ENCODE results near the gene PLEKHM3.

PLEKHM3 gene

DNA sequence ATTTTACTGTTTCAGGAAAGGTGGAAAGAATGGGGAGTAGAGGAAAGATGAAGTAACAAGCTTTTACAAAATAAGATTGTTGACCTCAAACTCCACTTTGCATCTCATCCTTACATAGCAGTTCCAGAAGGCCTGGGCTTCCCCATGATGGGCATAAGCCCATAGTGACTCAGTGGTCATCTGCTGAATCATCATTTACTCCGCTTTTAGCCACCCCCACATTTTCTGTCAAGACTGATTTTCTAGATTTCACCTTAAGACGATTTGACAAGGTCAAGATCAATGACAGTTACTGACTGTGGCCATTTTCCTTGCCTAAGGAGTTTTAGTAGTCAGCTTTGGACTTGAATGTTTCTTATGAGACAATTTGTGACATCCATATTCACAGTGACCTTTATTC, 49.4 kb downstream of the PLEKHM3 start:
- Histone ChIP-seq H3F3A (ENCODE audit: insufficient read depth) (no peaks in the 10 kb centered on the region), H3K4me2 (ENCODE audit: low read depth, low read length, poor library complexity, severe bottlenecking) (no peak overlapping the region), H3K9me3 (ENCODE audit: insufficient read depth, low read length) (no peaks in the 10 kb centered on the region), H2AFZ (ENCODE audit: low read depth, low read length, severe bottlenecking) (no peak overlapping the region), H3K4me3 (ENCODE audit: insufficient read depth, low read length, poor library complexity, severe bottlenecking) (no peak overlapping the region), H3K27ac (ENCODE audit: low read depth, low read length) (no peak overlapping the region), H3K9ac (ENCODE audit: low read length) (no peak overlapping the region), H3K27me3 (ENCODE audit: low read length) (no peaks in the 10 kb centered on the region), H3K36me3 (ENCODE audit: low read length) (no peaks in the 10 kb centered on the region), H4K20me1 (ENCODE audit: low read depth, low read length) (no peaks in the 10 kb centered on the region), H3K79me2 (ENCODE audit: insufficient read depth, low read length) (no peaks in the 10 kb centered on the region), H3K9me2 (replicated peaks; ENCODE audit: insufficient read depth, low read length) (no peaks in the 10 kb centered on the region)
- TF ChIP-seq, protein P1, sequence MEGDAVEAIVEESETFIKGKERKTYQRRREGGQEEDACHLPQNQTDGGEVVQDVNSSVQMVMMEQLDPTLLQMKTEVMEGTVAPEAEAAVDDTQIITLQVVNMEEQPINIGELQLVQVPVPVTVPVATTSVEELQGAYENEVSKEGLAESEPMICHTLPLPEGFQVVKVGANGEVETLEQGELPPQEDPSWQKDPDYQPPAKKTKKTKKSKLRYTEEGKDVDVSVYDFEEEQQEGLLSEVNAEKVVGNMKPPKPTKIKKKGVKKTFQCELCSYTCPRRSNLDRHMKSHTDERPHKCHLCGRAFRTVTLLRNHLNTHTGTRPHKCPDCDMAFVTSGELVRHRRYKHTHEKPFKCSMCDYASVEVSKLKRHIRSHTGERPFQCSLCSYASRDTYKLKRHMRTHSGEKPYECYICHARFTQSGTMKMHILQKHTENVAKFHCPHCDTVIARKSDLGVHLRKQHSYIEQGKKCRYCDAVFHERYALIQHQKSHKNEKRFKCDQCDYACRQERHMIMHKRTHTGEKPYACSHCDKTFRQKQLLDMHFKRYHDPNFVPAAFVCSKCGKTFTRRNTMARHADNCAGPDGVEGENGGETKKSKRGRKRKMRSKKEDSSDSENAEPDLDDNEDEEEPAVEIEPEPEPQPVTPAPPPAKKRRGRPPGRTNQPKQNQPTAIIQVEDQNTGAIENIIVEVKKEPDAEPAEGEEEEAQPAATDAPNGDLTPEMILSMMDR (IDR thresholded peaks at IDR 0.05; ENCODE audit: insufficient read depth, low read length, poor library complexity, severe bottlenecking) = no peak
- TF ChIP-seq EZH2phosphoT487 (conservative IDR thresholded peaks at IDR 0.05; ENCODE audit: low read length) = no peak

DNA sequence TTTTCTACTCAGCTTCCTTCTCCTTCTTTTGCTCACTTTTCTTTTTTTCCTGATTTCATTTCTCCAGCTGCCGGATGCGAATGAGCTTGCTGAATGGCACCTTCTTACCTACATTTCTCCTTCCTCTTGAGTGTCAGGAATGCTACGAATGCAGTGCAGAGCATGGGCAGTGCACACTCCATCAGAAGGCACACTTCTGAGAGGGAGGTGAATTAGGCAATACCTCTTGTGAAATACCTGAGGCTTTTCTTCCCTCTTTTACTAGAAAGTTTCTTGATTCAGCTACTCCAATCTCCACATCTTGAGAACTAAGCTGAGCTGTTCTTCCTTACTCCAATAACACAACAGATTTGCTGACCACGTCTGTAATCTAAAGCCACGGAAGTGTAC, 51.1 kb downstream of the PLEKHM3 start:
- H3K27ac ChIP-seq (ENCODE audit: low read depth, low read length) = no peak overlapping the region
- no peaks in the 10 kb centered on the region for H4K20me1 ChIP-seq (ENCODE audit: low read depth, low read length)
- TF ChIP-seq, protein P1 (IDR thresholded peaks at IDR 0.05; ENCODE audit: insufficient read depth, low read length, poor library complexity, severe bottlenecking) = no peak
- TF ChIP-seq EZH2phosphoT487 (conservative IDR thresholded peaks at IDR 0.05; ENCODE audit: low read length) = no peak
- no peaks in the 10 kb centered on the region for H3K9me2 ChIP-seq (replicated peaks; ENCODE audit: insufficient read depth, low read length)
- H3K9me3 ChIP-seq (ENCODE audit: insufficient read depth, low read length) = no peaks in the 10 kb centered on the region
- no peak overlapping the region for H2AFZ ChIP-seq (ENCODE audit: low read depth, low read length, severe bottlenecking)
- no peaks in the 10 kb centered on the region for H3K27me3 ChIP-seq (ENCODE audit: low read length)
- H3K36me3 ChIP-seq (ENCODE audit: low read length) = no peaks in the 10 kb centered on the region
- H3F3A ChIP-seq (ENCODE audit: insufficient read depth) = no peaks in the 10 kb centered on the region
- H3K79me2 ChIP-seq (ENCODE audit: insufficient read depth, low read length) = no peaks in the 10 kb centered on the region
- H3K4me3 ChIP-seq (ENCODE audit: insufficient read depth, low read length, poor library complexity, severe bottlenecking) = no peak overlapping the region
- no peak overlapping the region for H3K9ac ChIP-seq (ENCODE audit: low read length)
- H3K4me2 ChIP-seq (ENCODE audit: low read depth, low read length, poor library complexity, severe bottlenecking) = no peak overlapping the region

DNA sequence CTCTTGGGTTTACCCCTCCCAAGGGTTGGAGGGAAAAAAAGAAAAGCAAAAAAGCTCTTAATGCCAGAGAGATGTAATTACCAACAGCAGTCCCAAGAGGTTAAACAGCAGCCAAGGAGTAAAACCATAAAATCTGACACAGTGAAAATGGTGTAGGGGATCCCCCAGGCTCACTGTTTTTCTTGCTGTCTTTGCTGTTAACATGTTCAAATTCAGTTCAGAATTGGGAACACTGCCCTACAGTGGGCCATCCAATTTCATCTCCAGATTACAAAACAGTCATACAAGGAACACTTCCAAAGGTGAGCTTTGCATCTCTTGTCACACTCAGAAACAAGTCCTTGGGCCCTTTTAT, 54.5 kb downstream of the PLEKHM3 start:
- Histone ChIP-seq H3K9me3 (ENCODE audit: insufficient read depth, low read length) (no peaks in the 10 kb centered on the region), H3K27me3 (ENCODE audit: low read length) (no peaks in the 10 kb centered on the region), H3K36me3 (ENCODE audit: low read length) (no peaks in the 10 kb centered on the region), H3K4me3 (ENCODE audit: insufficient read depth, low read length, poor library complexity, severe bottlenecking) (no peak overlapping the region), H3K9me2 (replicated peaks; ENCODE audit: insufficient read depth, low read length) (no peaks in the 10 kb centered on the region), H3K9ac (ENCODE audit: low read length) (no peak overlapping the region), H3F3A (ENCODE audit: insufficient read depth) (no peaks in the 10 kb centered on the region), H3K27ac (ENCODE audit: low read depth, low read length) (no peak overlapping the region), H3K4me2 (ENCODE audit: low read depth, low read length, poor library complexity, severe bottlenecking) (no peak overlapping the region), H4K20me1 (ENCODE audit: low read depth, low read length) (no peaks in the 10 kb centered on the region), H2AFZ (ENCODE audit: low read depth, low read length, severe bottlenecking) (no peak overlapping the region), H3K79me2 (ENCODE audit: insufficient read depth, low read length) (no peaks in the 10 kb centered on the region)
- TF ChIP-seq EZH2phosphoT487 (conservative IDR thresholded peaks at IDR 0.05; ENCODE audit: low read length) = no peak
- TF ChIP-seq, protein P1 (IDR thresholded peaks at IDR 0.05; ENCODE audit: insufficient read depth, low read length, poor library complexity, severe bottlenecking) = no peak
